NCI-H146 (cell line): Measurements from ENCODE around the gene PGLYRP4.

Experiments
- DNase-seq: peaks from one replicate; lab custom pipeline; 2025; lab: John Stamatoyannopoulos, UW

Gene PGLYRP4

DNA sequence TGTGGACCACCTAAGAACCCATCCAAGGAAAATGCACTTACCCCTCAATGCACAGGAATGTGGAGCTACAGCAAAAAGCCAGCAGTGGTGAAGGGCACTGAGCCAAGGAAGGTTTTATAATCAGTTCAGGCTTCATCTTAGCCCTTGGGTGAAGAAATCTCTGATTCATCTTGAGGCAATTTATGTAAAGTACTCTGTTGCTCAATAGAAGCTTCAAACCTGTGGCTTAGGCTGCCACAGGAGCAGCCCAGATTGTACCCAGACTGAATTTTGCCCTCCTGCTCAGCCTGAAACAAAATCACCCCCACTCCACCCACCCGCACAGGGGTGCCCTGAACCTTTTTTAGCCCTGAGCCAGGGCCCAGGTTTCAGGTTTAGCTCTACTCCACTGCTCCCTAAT lies 26.9 kb upstream of the PGLYRP4 start, which contains the start of gene S100A12:
TSS of gene S100A12 (minus strand) at position 111 of the 400 bp plus-strand sequence. CDS start 1,029 bp downstream, outside the sequence.
- DNase-seq = no peak

GRCh38 chr1:153374071-153374470 lies 25.4 kb upstream of the PGLYRP4 start:
- DNase-seq = no peak

DNA sequence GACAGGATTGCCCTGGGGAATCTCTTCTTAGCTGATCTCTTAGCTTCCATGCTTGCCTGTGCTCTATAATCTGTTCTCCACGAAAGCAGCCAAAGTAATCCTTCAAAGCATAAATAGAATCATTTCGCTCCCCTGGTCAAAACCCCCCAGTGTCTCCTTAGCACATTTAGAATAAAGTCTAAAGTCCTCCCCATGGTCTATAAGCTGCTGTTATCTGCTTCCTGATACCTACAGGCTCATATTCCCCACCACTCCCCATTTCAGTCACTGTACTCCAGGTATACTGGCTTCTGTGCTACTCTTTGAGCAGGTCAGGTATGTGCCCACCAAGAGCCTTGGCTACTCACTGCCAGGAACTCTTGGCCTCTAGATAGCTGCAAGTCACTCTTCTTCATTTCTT lies 23.9 kb upstream of the PGLYRP4 start:
- no peak for DNase-seq

- DNase-seq = no peak
These were observed 22.6 kb upstream of the PGLYRP4 start for GRCh38 chr1:153371231-153371630.

GRCh38 chr1:153370146-153370545 lies 21.5 kb upstream of the PGLYRP4 start:
- DNase-seq = no peak

- no peak for DNase-seq
These were observed 19.9 kb upstream of the PGLYRP4 start for GRCh38 chr1:153368495-153368894.

GRCh38 chr1:153367090-153367489 lies 18.4 kb upstream of the PGLYRP4 start:
- no peak for DNase-seq

DNA sequence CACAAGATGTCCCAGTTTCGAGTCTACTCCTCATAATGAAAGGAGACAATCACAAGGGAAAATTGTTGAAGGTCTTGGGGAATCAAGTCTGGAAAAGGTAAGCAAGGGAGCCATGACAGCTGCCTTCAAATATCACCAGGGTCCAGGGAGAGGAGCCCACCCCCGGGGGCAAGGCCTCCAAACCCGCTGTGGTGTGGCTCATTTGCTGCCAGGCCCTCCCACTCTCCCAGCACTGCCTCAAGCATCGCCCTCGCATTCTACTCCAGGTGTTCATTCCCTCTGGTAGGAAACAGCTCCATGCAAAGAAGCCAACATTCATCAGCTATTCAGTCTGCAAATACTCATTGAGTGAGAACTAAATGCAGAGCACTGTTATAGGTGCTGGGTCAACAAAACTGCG lies 17.6 kb upstream of the PGLYRP4 start:
- DNase-seq = no peak

DNA sequence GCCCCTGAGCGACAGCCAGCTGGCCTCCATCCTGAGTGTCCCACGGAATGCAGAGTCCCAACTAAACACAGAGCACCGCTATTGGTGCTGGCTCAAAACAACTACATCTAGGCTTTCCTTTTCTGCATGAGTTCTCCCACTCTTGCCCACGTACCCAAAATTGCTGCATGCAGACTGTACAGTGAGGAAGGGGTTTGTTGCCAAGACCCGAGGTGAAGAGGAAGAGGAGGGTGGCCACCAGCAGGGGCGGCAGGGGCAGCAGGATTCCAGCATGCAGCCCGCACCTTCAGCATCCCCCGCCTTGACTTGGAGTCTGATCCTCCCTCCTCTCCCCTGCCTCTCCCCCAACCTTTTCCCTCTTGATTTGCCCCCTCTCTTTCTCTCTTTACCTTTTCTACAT lies 17.1 kb upstream of the PGLYRP4 start:
- no peak for DNase-seq

DNA sequence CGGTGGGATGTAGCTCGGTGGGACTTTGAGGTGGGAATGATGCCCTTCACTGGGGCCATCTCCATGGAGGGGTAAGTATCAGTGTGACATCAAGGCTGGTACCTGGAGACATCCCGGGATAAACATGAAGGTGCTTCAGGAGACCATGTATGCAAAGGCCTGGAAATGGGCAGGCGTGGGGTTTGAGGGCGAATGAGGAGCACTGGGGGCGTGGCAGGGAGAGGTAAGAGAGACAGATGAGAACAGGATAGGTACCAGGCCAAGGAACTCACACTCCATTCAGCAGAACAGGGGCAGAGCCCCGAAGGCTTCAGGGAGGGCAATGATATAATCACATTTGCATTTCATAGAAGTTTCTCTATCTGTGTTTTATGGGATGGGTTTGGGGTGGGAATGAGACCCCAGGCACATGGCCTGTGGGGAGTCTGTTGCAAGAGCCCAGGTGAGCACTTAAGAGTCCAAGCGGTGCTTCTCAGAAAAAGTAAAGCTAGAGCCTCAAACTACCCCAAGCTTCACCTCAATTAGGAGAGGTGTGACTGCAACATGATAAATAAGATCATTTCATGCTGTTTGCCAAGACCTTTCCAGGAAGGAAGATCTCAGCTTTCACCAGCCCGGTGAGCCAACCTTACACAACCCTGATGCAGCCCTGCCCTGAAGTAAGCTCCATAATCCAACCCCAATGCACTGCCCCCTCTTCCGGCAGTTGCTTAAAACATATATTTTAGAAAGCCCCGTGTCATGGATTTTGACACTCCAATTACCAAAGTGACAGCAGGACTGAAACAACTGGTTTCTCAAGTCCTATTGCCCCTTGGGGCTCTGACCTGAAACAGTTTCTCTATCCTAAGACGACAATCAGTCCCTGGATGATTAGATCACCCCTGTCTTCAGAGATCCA lies 16.4 kb upstream of the PGLYRP4 start:
- DNase-seq = no peak

GRCh38 chr1:153364156-153364555 lies 15.5 kb upstream of the PGLYRP4 start:
- no peak for DNase-seq

DNA sequence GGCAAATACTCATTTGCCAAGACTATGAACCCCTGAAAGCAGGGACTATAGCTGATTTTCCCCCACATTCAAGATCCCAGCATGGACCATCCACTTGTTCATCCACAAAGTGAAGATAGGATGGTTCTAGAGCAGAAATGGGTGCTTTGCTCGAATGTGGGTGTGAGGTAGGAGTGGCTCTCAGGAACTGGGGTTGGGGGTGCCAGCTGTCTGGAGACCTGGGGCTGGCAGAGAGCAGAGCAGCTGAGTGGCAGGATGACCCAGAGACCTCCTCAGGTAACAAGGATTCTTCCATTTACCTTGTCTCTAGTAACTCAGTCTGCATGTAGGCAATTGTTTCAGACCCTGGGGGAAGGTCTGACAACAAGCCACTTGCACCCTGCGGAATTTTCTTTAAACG lies 15.0 kb upstream of the PGLYRP4 start:
- DNase-seq = no peak

- DNase-seq = no peak
These were observed 13.6 kb upstream of the PGLYRP4 start for GRCh38 chr1:153362187-153362775.

DNA sequence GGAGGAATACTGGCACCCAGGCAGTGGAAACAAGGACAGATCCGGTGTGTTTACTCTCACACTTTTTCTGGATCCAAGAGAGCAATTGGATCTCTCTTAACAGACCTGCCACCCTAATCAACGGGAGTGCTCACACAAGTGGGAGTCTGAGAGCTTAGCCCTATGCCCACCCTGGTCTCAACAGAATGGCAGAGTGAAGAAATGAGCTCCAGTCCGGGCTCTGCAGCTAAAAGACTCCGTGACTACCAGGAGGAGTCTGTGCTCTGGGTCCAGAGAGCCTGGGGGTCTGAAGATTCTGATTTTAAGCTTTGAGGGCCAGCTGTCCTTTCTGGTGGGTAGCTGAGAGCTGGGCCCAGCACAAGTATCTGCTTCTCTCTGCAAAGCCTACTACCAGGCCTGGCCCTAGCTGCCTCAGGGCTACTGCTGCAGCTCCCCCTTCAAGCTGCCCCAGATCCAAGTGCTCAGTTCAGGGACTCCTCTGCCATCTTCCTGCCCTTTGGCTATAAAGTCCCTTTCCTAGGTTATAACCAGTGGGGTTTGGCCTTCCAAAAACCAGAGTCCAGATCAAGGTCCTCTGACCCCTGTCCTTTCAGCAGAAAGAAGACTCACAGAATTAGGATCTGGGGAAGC lies 13.0 kb upstream of the PGLYRP4 start:
- DNase-seq = no peak

GRCh38 chr1:153360592-153361479 lies 12.2 kb upstream of the PGLYRP4 start:
- no peak for DNase-seq

GRCh38 chr1:153360190-153360589 lies 11.5 kb upstream of the PGLYRP4 start:
- DNase-seq = no peak

DNA sequence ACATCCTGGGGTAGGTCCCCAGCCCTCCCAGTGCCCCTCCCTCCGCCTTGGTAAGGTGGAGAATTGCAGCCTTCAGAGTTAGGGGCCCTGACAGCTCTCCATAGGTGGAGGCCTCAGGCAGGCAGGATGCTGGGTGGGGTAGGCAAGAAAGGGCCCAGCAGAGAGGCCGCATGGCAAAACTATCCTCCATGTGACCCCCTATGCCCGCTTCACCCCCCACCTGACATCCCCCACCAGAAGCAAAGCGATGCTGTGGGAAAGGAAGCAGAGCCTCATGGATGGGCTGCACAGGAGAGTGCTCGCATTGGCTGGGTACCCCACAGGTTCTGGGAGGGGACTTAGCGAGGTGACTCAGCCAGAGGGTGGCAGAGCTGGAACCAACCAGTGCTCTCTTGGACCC lies 10.6 kb upstream of the PGLYRP4 start:
- no peak for DNase-seq

DNA sequence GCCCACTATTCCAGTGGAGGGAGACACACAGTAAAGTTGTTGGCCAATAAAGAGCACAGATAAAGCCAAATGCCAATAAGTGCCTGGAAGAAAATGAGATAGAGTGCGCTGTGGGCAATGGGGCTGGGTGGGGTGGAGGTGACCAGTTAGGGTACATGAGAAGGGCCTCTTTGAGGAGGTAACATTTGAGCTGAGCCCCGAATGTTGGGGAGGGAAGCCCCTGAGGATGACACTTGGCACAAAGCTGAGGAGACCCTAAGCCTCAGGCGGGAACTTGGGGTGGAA lies 10.0 kb upstream of the PGLYRP4 start:
- no peak for DNase-seq

- no peak for DNase-seq
These were observed 9.4 kb upstream of the PGLYRP4 start, which contains the start of gene S100A9 for GRCh38 chr1:153357853-153358690. S100A9 (plus strand) TSS chr1:153357854; CDS start chr1:153358284, 430 bp downstream.

GRCh38 chr1:153357076-153357852 lies 8.6 kb upstream of the PGLYRP4 start:
- no peak for DNase-seq
